Kidney glomerular epithelial cell (primary cell): ENCODE data around the gene OR10H1.
"Not testable (repeated sequence)": the region's sequence is repeated elsewhere in the genome, so short reads cannot be mapped to it uniquely, and the experiment has no call there.

Source experiments
- DNase-seq: peaks from one replicate; lab custom pipeline; 2025; lab: John Stamatoyannopoulos, UW

OR10H1 gene

GRCh38 chr19:15774159-15774558 lies 41.3 kb downstream of the OR10H1 start:
- DNase-seq, result not testable (repeated sequence)

GRCh38 chr19:15769586-15769985 lies 45.9 kb downstream of the OR10H1 start:
- no peak for DNase-seq

GRCh38 chr19:15759962-15760565 lies 55.4 kb downstream of the OR10H1 start:
- no peak for DNase-seq

GRCh38 chr19:15758379-15758778 lies 57.1 kb downstream of the OR10H1 start:
- DNase-seq, result no peak
